IPS-11a (cell line): Measurements from ENCODE around the gene RGPD5.
"Not testable (repeated sequence)": the region's sequence is repeated elsewhere in the genome, so short reads cannot be mapped to it uniquely, and the experiment has no call there.

Experiments used
- H3K4me3 ChIP-seq: one replicate; pipeline ENCODE4 v1.5.1; 2013; ENCODE audit warnings: low read depth, low read length, control low read depth

RGPD5 gene

DNA sequence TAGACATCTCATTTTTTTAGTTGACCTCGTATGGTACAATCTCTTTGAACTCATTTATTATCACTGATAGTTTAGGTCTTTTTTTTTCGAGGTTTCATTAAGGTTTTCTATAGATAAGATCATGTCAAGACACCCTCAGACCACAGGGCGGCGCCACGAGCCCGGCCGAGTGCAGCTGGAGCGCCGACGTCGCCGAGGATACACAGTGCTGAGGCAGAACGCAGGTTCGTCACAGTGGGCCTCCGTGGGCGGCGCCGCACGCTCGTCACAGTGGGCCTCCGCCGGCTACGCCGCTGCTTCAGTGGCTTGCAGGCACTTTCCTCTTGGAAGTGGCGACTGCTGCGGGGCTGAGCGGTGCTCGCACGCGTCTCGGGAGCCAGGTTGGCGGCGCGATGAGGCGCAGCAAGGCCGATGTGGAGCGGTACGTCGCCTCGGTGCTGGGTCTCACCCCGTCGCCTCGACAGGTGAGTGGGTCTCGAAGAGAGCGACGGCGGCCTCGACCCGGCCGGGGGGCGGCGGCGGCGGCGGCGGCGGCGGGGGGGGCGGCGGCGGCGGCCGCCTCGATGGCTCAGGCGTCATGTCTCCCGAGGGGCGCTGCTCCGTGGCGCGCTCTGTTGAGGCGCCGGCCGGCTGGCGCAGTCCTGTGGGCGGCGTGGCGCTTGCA lies at the start of gene RGPD5:
Gene RGPD5 (plus strand): TSS at position 232 of the 664 bp plus-strand sequence. CDS start 161 bp downstream, at position 393.
- H3K4me3 ChIP-seq = not testable (repeated sequence)

DNA sequence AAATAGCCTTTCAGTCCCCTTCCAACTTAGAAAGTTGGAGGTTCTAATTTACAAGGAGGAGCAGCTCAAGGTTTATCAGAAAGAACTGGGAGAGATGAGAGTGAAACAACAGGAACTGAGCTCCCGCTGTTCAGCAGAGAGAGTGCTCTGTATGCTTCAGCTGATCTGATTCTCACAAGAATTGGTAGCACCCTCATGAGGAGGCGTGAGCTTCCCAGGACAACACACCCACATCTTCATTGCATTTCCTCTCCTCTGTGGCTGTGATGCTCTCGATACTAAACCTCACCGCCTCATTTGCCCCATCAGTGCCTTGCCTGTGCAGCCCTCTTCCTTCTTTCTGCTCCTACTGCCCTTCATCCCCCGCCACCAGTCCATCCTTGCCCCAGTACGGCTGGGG lies 42.5 kb upstream of the RGPD5 start:
- H3K4me3 ChIP-seq = not testable (repeated sequence)

DNA sequence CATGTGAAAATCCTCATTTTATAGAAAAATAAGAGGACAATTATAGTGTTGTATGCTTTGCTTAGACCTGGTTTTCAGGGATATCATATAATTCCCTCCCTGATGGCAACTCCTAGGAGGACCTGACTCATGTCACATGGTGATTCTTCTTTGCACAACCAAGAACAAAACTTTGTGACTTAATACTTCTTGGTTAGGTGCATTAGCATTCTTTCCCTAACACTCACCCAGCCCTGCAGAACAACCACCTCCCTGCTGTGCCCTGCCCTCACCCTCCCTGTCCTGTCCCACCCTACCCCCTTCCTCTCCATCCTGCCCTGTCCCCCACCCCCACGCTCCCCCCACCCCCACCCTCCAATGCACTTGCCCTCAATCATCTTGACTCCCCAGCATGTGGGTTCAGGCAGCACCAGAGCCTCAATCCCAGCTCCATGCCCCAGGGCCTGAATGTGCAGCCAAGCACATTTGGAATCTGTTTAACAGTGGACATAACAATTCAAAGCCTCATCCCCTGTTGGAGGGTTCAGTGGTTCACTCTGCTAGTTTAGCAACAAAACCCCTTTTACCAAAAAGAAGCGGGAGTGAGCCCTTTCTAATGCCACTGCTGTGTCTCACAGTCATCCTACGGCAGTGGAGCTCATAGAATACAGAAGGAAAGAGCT lies 36.8 kb upstream of the RGPD5 start:
- not testable (repeated sequence) for H3K4me3 ChIP-seq

DNA sequence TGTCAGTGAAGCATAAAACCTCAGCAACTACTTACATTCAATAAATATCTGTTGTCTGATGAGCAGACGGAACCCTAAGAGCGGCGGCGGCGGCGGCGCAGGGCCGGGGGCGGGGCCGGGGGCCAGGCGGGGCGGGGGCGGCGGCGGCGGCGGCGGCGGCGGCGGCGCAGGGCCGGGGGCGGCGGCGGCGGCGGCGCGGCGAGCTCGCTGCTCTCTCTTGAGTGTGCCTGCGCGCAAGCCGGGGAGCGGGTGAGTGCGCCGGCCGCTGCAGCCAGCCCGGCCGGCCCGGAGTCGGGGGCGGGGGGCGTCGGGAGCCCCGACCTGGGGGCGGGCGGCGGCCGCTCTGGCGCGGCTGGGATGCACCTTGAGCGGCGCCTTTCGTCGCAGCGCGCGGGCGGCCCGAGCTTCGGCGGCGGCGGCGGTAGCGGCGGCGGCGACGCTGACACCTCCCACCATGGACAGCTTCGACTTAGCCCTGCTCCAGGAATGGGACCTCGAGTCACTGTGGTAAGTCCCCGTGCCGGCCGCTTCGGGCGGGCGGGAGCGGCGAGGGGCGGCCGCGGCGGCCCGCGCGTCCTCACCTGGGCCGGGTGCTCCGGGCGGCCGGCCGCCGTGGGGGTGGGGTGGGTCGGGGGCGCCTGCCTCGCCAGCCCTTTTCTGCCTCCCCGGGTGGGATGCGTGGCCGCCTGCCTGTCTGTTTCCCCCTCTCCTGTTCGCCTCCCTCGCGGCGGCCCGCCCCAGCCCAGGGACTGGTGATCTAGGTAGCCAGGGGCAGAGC lies 33.7 kb upstream of the RGPD5 start:
- not testable (repeated sequence) for H3K4me3 ChIP-seq

DNA sequence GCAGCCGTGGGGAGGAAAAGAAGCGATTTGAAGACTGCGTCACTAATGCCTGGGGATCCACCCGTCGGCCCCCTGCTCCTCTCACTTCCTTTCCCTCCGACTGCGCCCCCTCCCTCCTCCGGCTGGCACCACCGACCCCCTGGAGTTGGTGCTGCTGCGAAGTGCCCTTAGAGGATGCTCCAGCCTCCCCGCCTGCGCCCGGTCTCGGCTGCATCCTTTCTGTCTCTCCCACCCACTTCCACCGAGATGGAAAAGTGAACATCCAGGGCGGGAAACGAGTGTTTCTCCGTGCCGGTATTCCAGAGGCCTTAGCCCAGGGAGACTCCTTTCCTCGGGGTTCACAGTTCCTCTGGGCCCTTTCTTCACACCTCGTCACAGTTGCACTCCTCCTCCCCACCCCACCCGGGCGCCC lies 33.1 kb upstream of the RGPD5 start:
- H3K4me3 ChIP-seq = not testable (repeated sequence)

DNA sequence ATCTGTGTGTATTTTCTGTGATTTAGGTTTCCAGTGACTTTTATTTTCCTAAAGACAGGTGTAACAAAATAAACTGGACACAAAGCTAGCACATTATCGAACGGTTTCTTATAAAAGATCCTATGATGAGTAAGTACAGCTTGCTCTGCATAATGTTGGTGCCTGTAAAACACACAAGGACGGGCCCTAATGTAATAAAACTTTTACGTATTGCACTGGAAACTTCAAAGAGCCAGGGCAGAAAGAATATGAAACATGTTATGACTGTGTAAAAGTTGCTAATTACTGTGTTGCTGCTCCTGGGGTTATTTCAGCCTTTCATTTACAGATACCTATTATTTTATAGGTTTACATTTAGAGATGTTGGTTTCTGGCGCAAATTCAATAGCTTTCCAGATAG lies 32.1 kb upstream of the RGPD5 start:
- H3K4me3 ChIP-seq = not testable (repeated sequence)

DNA sequence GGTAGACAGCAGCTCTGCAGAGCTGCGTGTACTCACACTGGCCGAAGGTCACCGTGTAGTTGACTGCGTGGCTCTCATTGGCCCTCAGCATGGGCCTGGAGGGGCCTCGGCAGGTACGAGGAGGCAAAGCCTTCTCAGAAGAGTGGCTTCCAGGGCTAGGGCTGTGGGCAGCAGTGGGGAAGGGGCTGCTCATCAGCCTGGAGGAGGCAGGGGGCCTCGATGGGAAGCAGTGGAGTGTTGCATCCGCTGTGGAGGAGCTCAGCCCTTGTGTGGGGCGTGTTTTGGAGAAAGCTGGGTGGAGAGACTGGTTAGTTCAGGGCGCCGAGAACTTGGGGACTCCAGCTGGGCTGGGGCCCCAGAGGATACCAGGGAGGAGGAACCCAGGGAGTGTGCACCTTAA lies 28.0 kb upstream of the RGPD5 start:
- H3K4me3 ChIP-seq = not testable (repeated sequence)

DNA sequence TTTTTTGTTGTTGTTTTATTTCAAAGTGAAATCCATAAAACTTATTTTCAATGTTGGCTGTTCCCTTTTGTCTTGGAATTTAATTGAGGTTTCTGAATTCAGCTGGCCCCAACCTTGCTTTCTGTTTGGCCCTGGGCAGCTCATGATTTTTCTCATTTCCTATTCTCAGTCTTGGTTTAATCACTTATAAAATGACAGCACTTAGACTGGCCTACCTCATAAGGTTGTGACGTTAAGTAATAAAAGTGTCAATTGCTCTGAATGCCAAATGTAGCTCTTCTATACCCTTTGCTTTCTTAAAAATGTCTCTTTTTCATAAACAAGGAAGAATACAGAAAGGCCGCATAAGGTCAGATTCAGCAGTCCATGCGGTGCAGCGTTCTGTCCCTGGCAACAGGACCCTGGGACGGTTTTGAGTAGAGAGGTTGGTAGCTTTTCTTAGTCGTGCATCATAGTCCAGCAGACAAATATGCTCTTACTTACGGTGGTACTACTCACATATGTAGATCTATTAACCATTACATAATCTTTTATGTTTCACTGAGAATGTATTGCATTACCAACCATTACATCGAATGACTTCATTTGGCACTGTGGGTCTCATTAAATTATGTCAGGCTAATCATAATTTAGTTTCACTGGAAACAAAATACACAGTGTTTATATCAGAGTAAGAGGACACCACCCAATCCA lies 27.1 kb upstream of the RGPD5 start:
- not testable (repeated sequence) for H3K4me3 ChIP-seq

DNA sequence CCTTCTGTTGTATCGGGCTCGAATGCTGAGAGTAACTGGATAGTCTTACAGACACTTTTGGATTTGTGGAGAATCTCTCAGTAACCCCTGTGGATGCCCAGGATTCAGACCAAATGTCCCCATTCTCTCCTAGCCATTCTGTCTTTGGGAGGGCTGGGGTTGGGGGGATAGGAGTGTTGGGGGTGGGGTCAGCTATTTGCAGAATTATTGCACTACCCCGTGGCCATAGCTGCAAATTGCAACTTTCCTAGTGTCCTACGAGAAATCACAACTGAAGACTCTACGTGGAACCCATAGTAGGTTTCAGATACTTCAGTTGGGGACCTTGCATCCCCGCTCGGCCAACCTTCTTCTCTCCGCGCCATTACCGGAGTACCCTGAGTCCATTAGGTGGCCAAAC lies 25.2 kb upstream of the RGPD5 start:
- not testable (repeated sequence) for H3K4me3 ChIP-seq

DNA sequence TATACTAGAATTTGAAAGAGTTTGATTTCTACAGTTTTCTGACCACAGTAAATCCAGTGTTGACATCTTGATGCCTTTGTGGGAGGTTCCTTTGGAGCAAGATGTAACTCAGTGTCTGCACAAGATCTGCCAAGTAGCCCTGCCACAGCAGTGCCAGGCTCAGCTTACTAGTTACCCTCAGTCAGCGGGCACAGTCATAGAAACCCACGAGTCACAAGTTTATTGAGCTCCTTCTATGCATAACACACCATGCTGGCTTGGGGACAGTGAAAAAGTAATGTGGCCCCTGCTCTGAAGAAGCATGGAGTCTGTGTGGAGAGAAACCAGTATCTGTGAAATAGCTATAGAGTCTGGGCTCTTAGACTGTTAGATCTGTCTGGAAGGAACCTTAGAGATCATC lies 15.0 kb upstream of the RGPD5 start:
- H3K4me3 ChIP-seq = not testable (repeated sequence)

DNA sequence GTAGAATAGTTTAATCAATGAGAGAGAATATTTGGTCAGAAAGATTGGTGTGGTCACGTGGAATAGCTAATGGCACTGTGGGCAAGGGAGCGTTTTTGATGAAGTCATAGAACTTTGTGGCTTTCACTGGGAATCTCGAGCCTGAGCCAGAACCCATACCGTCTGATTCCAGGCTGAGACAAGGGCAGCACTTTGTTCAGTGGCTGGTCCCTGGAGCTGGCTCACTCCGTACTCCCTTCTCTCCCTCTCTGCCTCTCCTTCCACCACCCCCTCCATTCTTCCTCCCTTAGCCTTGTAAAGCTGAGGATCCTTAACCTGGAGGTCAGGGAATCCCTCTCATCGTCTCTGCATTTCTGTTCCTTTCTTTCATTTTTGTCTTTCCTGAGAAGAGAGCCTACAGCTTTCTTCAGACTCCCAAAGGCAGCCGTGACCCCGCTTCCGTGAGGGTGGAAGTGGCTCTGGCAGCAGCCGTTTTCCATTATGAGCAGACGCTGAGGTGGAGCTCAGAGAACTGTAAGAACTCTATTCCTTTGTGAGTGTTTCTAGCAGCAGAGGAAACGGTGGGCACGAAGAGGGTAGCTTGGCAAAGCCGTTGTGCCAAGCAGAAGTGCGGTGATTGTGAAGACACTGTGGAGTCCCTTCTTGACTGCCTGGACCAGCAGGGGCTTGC lies 12.8 kb upstream of the RGPD5 start:
- H3K4me3 ChIP-seq = not testable (repeated sequence)

DNA sequence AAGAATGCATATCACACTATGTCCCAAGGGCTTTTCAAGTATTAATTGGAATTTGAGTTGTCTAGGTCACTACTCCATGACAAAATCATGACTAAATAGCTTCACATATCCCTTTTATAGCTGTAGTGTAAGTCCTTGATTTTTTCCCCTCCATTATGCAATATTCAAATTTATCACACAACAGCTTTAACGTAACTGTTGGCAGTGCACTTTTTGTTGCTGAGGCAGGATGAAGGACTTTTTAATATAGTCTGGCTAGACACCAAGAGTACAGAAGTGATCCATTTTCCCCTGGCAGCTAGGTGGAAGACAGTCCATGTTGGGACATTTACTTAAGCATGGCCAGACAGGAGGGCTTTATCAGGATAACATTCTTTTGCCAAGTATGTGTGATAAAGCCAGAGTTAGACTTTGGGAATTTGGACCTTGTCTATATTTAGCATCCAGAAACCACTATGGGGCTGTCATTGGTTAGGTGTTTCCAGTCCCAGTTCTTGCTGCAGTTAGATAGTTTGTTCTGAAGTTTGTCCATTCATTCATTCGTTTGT lies 11.6 kb upstream of the RGPD5 start:
- not testable (repeated sequence) for H3K4me3 ChIP-seq

DNA sequence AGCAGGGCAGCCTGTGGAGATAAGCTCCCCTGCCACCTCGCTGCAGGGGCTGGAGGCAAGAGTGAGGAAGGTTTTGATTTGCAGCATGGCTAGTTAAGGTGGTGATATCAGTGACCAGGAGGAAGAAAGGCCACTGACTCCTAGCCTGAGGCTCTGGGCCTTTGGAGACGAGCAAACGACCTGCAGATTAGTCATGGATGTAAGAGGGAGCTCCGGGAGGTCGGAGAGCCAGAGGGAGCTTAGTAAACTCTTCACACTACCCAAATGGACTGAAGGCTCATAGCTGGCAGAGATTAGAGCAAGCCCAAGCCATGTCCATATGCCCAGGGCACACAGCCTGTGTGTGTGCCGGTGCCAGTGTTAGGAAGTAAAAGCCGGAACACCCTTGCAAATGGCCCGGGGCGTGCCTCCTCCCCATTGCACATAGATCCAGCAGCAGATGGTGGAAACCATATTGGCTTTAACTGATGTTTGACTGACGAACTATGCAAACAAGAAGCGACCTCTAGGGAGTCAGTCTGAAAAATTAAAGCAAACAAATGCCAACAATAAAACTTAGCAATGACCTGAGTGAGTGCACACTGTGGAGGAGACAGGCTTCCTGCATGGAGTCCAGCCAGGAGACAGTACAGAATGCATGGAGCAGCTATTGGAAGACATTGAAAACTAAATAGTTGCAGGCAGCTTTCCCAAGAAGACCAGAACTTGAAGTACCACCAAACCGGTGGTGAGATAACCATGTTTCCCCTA lies 2.4 kb upstream of the RGPD5 start:
- H3K4me3 ChIP-seq = not testable (repeated sequence)

DNA sequence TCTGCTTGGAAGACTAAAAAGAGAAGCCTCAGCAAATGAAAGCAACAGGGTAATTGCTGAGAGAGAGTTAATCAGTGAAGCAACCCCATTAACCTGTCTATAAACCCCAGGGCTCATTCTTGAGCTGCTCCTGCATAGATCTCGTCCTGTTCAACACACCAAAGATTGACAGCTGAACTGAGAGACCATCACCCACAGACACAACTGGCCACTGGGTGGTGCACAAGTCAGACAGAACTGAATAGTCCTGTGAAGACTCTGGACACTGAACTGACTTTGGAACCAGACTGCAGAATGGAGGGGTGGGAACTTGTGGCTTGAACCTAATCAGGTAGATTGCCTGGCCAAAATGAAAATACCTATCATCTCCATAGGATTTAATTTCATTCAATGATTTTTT lies 1.4 kb upstream of the RGPD5 start:
- H3K4me3 ChIP-seq = not testable (repeated sequence)

DNA sequence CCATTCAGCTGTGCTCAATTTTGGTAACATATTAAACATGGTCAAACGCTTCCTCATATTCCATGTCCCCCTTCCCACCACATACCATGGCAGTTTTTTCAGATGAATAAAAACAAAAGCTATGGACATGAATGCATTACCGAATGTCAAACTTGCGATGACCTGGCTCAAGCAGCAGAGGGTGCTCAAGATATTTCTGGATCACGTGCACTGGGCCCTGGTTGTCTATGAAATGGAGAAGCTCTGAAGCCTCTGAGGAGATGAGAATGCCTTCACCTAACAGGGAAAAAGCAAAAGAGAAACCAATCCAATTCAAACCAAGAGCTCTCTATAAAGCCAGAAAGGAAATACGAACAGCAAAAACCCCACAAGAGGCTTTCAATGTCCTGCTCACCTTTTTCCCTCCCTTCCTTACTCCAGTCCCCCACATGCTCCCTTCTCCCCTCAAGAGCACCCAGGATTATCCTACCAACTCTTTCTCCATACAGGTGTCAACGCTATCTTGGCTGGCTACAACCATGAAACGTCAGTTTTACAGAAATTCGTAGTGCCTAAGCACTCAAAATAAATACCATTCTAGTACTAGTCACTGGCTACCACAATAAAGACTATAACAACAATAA lies 77.1 kb downstream of the RGPD5 start:
- H3K4me3 ChIP-seq = not testable (repeated sequence)

DNA sequence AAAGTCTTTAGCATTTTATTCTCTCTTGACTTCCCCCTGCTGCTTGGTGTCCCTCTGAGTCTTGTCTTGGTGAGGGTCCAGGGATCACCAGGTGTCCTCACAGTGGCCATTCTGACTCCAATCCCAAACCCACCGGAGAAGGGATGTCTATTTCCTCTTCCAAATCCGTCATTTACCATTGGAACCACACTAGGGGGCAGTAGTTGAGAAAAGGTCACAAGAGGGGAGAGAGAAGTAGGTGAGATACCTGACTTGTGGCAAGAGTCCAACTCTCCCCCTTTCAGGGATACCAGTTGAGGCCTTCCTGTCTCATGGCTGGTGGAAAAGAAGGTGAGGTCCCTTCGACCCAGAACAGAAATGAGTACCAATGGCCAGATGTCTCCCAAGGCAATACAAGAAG lies 82.5 kb downstream of the RGPD5 start:
- not testable (repeated sequence) for H3K4me3 ChIP-seq

DNA sequence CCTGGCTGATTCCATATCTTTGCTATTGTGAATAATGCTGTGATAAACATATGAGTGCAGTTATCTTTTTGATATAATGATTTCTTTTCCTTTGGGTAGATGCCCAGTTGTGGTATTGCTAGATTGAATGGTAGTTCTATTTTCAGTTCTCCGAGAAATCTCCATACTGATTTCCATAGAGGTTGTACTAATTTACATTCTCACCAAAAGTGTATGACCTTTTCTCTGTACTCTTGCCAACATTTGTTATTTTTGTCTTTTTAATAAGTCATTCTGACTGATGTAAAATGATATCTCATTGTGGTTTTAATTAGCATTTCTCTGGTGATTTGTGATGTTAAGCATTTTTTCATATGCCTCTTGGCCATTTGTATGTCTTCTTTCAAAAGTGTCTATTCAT lies 88.0 kb downstream of the RGPD5 start:
- H3K4me3 ChIP-seq = not testable (repeated sequence)

DNA sequence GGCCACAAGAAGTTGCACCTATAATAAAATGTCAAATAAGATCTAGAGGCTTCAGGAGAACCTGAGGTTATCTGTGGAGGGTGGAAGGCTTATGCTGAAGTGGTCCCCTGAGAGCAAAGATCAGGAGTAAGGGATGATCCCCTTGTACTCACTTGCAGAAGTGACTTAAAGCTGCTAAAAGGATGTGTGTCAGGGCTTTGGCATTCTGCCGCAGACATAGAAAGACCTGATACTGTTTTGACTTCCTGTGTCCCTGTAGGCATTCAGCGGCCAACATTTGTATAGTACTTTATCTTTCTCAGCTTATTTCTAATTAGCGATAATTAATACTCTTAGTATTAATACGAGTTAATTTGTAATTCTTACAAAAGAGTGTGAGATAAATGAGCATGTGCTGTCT lies 94.3 kb downstream of the RGPD5 start:
- H3K4me3 ChIP-seq = not testable (repeated sequence)

DNA sequence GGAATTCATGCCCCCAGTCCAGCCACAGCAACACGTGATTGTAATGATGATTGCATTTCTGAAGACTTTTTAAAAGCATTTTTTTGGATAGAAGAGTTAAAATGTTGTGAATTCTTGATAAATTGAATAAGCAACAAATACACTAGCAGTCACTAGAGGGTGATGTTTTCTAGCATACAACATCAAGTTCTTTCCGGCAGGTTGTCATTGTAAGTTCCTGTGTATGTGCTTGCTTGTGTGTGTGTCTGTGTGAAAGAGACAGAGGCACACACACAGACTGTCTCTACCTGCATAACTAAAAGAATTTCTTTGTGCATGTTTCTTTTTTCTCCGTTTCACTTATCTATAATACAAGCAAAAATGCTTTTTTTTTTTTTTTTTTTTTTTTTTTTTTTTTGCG lies 95.8 kb downstream of the RGPD5 start:
- H3K4me3 ChIP-seq = not testable (repeated sequence)

DNA sequence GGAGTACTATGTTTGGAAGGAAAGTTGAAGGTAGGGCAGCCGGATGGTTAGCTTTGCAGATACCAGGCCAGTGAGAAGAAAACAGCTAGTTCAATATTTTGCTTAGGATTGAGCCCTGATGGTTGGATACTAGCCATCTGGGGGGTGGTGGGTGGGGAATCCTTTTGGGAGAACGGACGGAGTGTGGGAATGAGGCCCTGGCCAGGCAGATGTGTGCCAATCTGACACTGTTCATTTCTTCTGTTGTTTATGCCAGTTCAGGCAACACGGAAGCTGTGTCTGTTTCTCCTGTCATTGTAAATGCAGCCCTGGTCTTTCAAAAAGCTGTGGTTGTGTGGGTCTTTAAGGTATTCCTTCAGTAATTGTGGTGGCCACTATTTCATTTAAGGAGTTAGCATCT lies 96.9 kb downstream of the RGPD5 start:
- not testable (repeated sequence) for H3K4me3 ChIP-seq
